Measurements from ENCODE around the gene NCOR1.
"Not testable (repeated sequence)": the region's sequence is repeated elsewhere in the genome, so short reads cannot be mapped to it uniquely, and the experiment has no call there.

DNA sequence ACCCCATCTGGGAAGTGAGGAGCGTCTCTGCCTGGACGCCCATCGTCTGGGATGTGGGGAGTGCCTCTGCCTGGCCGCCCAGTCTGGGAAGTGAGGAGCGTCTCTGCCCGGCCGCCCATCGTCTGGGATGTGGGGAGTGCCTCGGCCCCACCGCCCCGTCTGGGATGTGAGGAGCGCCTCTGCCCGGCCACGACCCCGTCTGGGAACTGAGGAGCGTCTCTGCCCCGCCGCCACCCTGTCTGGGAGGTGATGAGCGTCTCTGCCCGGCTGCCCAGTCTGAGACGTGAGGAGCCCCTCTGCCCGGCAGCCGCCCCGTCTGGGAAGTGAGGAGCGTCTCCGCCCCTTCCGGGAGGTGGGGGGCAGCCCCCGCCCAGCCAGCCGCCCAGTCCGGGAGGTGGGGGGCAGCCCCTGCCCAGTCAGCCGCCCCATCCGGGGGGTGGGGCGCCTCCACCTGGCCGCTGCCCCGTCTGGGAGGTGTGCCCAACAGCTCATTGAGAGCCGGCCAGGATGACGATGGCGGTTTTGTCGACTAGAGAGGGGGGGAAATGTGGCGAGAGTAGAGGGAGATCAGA is 69.9 kb downstream of the NCOR1 start:
- not testable (repeated sequence) for TF ChIP-seq FOXA1 (IDR thresholded peaks at IDR 0.05); HDGF (IDR thresholded peaks at IDR 0.05; ENCODE audit: borderline replicate concordance); SUZ12 (IDR thresholded peaks at IDR 0.05); TARDBP (IDR thresholded peaks at IDR 0.05); ZNF384 (IDR thresholded peaks at IDR 0.05); ARNT (IDR thresholded peaks at IDR 0.05); FOXM1 (IDR thresholded peaks at IDR 0.05; ENCODE audit: borderline replicate concordance); CTBP1 (IDR thresholded peaks at IDR 0.05; ENCODE audit: borderline replicate concordance); SP1 (IDR thresholded peaks at IDR 0.05); BHLHE40 (IDR thresholded peaks at IDR 0.05; ENCODE audit: borderline replicate concordance); FOXK2 (IDR thresholded peaks at IDR 0.05)
- TF ChIP-seq, protein P1, sequence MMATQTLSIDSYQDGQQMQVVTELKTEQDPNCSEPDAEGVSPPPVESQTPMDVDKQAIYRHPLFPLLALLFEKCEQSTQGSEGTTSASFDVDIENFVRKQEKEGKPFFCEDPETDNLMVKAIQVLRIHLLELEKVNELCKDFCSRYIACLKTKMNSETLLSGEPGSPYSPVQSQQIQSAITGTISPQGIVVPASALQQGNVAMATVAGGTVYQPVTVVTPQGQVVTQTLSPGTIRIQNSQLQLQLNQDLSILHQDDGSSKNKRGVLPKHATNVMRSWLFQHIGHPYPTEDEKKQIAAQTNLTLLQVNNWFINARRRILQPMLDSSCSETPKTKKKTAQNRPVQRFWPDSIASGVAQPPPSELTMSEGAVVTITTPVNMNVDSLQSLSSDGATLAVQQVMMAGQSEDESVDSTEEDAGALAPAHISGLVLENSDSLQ (IDR thresholded peaks at IDR 0.05) = not testable (repeated sequence)
